Superior temporal gyrus (tissue), 1 donor: Measurements from ENCODE around the gene COL23A1.
"Not testable (repeated sequence)": the region's sequence is repeated elsewhere in the genome, so short reads cannot be mapped to it uniquely, and the experiment has no call there.

ENCODE experiments used
- DNase-seq: peaks from one replicate; pipeline ENCODE4 v3.0.0-alpha.2; 2016; ENCODE audit errors: extremely low spot score

Gene COL23A1

GRCh38 chr5:178245389-178245788 is 344.8 kb downstream of the COL23A1 start:
- no peak for DNase-seq

GRCh38 chr5:178244576-178244975 is 345.6 kb downstream of the COL23A1 start:
- no peak for DNase-seq

- DNase-seq = no peak
Observed at GRCh38 chr5:178242416-178242815, 347.8 kb downstream of the COL23A1 start.

- DNase-seq = no peak
Observed at GRCh38 chr5:178241688-178242231, 348.4 kb downstream of the COL23A1 start.

GRCh38 chr5:178241231-178241663 is 348.9 kb downstream of the COL23A1 start:
- DNase-seq = no peak

- no peak for DNase-seq
Observed at GRCh38 chr5:178240766-178241165, 349.4 kb downstream of the COL23A1 start.

GRCh38 chr5:178240341-178240741 is 349.9 kb downstream of the COL23A1 start:
- DNase-seq = no peak

- DNase-seq = not testable (repeated sequence)
Observed at GRCh38 chr5:178239626-178240301, 350.4 kb downstream of the COL23A1 start.

GRCh38 chr5:178238711-178239592 is 351.2 kb downstream of the COL23A1 start:
- DNase-seq = no peak

- no peak for DNase-seq
Observed at GRCh38 chr5:178238313-178238635, 351.9 kb downstream of the COL23A1 start.

GRCh38 chr5:178237431-178238312 is 352.5 kb downstream of the COL23A1 start:
- no peak for DNase-seq

- no peak for DNase-seq
Observed at GRCh38 chr5:178236679-178237078, 353.5 kb downstream of the COL23A1 start.

GRCh38 chr5:178236126-178236525 is 354.1 kb downstream of the COL23A1 start:
- no peak for DNase-seq

- DNase-seq = no peak
Observed at GRCh38 chr5:178235588-178235974, 354.6 kb downstream of the COL23A1 start.

- peak; percentile 82 for DNase-seq
Observed at GRCh38 chr5:178234750-178235587, 355.2 kb downstream of the COL23A1 start.

GRCh38 chr5:178234121-178234749 is 356.0 kb downstream of the COL23A1 start:
- no peak for DNase-seq

GRCh38 chr5:178232920-178233429 is 357.2 kb downstream of the COL23A1 start:
- DNase-seq = no peak

- peak; percentile 50 for DNase-seq
Observed at GRCh38 chr5:178232124-178232919, 357.9 kb downstream of the COL23A1 start, which contains the start of gene PHYKPL. PHYKPL (minus strand) TSS chr5:178232802; CDS start chr5:178232550, 252 bp downstream.

- DNase-seq = no peak
Observed at GRCh38 chr5:178231539-178232123, 358.6 kb downstream of the COL23A1 start.
